Keratinocyte (primary cell): ENCODE measurements around the gene OTX2. TPM values are rescaled to one million over a fixed set of nuclear protein-coding genes. Genes with fewer than 3 reads are reported as not detected.

ENCODE experiments used
- DNase-seq: peaks from one replicate; pipeline ENCODE4 v3.0.0-alpha.2; 2011; ENCODE audit warnings: low read depth, missing footprints, low spot score
- FAIRE-seq: peaks from 2 replicates; lab custom pipeline; 2011; peaks lifted over from hg19 to GRCh38; lab: Jason Lieb, UNC
- H2AFZ ChIP-seq: 2 replicates; pipeline ENCODE4 v1.6.0; 2012; ENCODE audit warnings: low read length, control low read depth, inconsistent platforms; ENCODE audit not compliant: control insufficient read depth
- H3K27ac ChIP-seq: 2 replicates; pipeline ENCODE4 v1.5.1; 2011; ENCODE audit warnings: low read length; ENCODE audit not compliant: control insufficient read depth, insufficient read depth
- H3K27me3 ChIP-seq: 3 replicates; pipeline ENCODE4 v1.6.0; 2011; ENCODE audit warnings: low read length; ENCODE audit not compliant: control insufficient read depth, insufficient read depth; ENCODE audit errors: extremely low read depth
- H3K36me3 ChIP-seq, 2 experiments: 2 replicates in 1 of 2; 3 replicates in 1 of 2; pipeline ENCODE4 v1.5.1; 2011; ENCODE audit warnings: low read length in 2 of 2, mild to moderate bottlenecking in 1 of 2; ENCODE audit not compliant: control insufficient read depth in 2 of 2, insufficient read depth in 2 of 2; ENCODE audit errors: extremely low read depth in 1 of 2
- H3K4me1 ChIP-seq: 3 replicates; pipeline ENCODE4 v1.5.1; 2011; ENCODE audit warnings: low read length; ENCODE audit not compliant: control insufficient read depth, insufficient read depth; ENCODE audit errors: extremely low read depth
- H3K4me2 ChIP-seq: 3 replicates; pipeline ENCODE4 v1.6.0; 2011; ENCODE audit warnings: low read depth, low read length; ENCODE audit not compliant: control insufficient read depth, insufficient read depth; ENCODE audit errors: extremely low read depth
- H3K4me3 ChIP-seq, 3 experiments: fragments of 200-600 bp in 1 of 3; sonication (generic) in 1 of 3; 2 replicates in 2 of 3; 3 replicates in 1 of 3; pipeline ENCODE4 v1.5.1; 2011 to 2016; ENCODE audit warnings: low read length in 3 of 3, mild to moderate bottlenecking in 3 of 3, control low read depth in 2 of 3, inconsistent platforms in 1 of 3, low read depth in 1 of 3, mixed read lengths in 1 of 3, mixed run types in 1 of 3, moderate library complexity in 1 of 3; ENCODE audit not compliant: control insufficient read depth in 2 of 3, insufficient read depth in 2 of 3; ENCODE audit errors: extremely low read depth in 1 of 3
- H3K79me2 ChIP-seq: 2 replicates; pipeline ENCODE4 v1.6.0; 2012; ENCODE audit warnings: low read length; ENCODE audit not compliant: control insufficient read depth, insufficient read depth
- H3K9ac ChIP-seq: 3 replicates; pipeline ENCODE4 v1.6.0; 2011; ENCODE audit warnings: low read length; ENCODE audit not compliant: control insufficient read depth, insufficient read depth; ENCODE audit errors: extremely low read depth
- H3K9me1 ChIP-seq: 3 replicates; pipeline ENCODE4 v1.6.0; 2011; ENCODE audit warnings: low read length; ENCODE audit not compliant: control insufficient read depth, insufficient read depth; ENCODE audit errors: extremely low read depth
- H3K9me3 ChIP-seq: 2 replicates; pipeline ENCODE4 v1.5.1; 2012; ENCODE audit warnings: low read depth, low read length; ENCODE audit not compliant: control insufficient read depth
- H4K20me1 ChIP-seq: 3 replicates; pipeline ENCODE4 v1.6.0; 2011; ENCODE audit warnings: low read length; ENCODE audit not compliant: control insufficient read depth, insufficient read depth; ENCODE audit errors: extremely low read depth
- CTCF ChIP-seq, 3 experiments: IDR thresholded peaks in 1 of 3; conservative IDR thresholded peaks in 1 of 3; optimal IDR thresholded peaks in 1 of 3; 2 replicates in 2 of 3; 3 replicates in 1 of 3; pipeline versions ENCODE3 to v1.5.1; 2011; ENCODE audit warnings: low read length in 3 of 3, mild to moderate bottlenecking in 3 of 3, moderate library complexity in 2 of 3, control low read depth in 1 of 3, inconsistent platforms in 1 of 3; ENCODE audit not compliant: insufficient read depth in 2 of 3; ENCODE audit errors: extremely low read depth in 1 of 3
- EZH2 ChIP-seq: IDR thresholded peaks from one replicate; pipeline ENCODE4 v1.6.1; 2012; ENCODE audit warnings: inconsistent platforms, mild to moderate bottlenecking, low read length, moderate library complexity
- dilution Hi-C: fragments of 300-500 bp; cut with MboI; formaldehyde crosslinking; loops from one replicate; pipeline ENCODE4 v1.7.0; 2020; ENCODE audit warnings: low sequenced_read_pairs; ENCODE audit not compliant: extremely low pct_ligation_motif_present
- polyA plus RNA-seq, 5 experiments: library from polyadenylated mRNA; depleted of rRNA in 3 of 5; stranded (reverse) in 3 of 5; stranded (forward) in 1 of 5; unstranded in 1 of 5; fragments of >200 nt; gene quantifications; 1 replicate in 1 of 5; 2 replicates in 3 of 5; 3 replicates in 1 of 5; pipeline versions ENCODE4 v1.2.1 to v1.2.3, GENCODE V29; 2011 to 2012; ENCODE audit warnings: missing spikeins in 2 of 5, low read depth in 1 of 5, low replicate concordance in 1 of 5

The OTX2 gene
- polyA plus RNA-seq, 1 donor (not counting 4 experiments of a cell fraction or from before 2014, with no cell fraction given): not detected

GRCh38 chr14:56840221-56840620 lies 29.9 kb upstream of the OTX2 start:
- no peak overlapping the region for H3K4me2 ChIP-seq
- no peak overlapping the region for H3K9ac ChIP-seq
- no peaks in the 10 kb centered on the region for H3K9me3 ChIP-seq
- H3K36me3 ChIP-seq: no peaks in the 10 kb centered on the region
- dilution Hi-C loops: no loop called here
- no peak for DNase-seq
- no peaks in the 10 kb centered on the region for H3K27me3 ChIP-seq
- H4K20me1 ChIP-seq: no peaks in the 10 kb centered on the region
- no peak overlapping the region for H3K27ac ChIP-seq
- H3K4me3 ChIP-seq: no peak overlapping the region
- no peaks in the 10 kb centered on the region for H3K4me1 ChIP-seq
- no peak overlapping the region for H2AFZ ChIP-seq
- TF ChIP-seq CTCF (optimal IDR thresholded peaks at IDR 0.05 in 1 of 3, IDR thresholded peaks at IDR 0.05 in 1 of 3, conservative IDR thresholded peaks at IDR 0.05 in 1 of 3; ENCODE audit: extremely low read depth in 1 of 3, insufficient read depth in 2 of 3, low read length in 3 of 3): no peak
- no peaks in the 10 kb centered on the region for H3K9me1 ChIP-seq
- FAIRE-seq: no peak
- no peaks in the 10 kb centered on the region for H3K79me2 ChIP-seq

- Histone ChIP-seq H3K79me2 (no peaks in the 10 kb centered on the region), H3K4me3 (no peak overlapping the region), H2AFZ (no peak overlapping the region), H4K20me1 (no peaks in the 10 kb centered on the region), H3K36me3 (no peaks in the 10 kb centered on the region), H3K4me1 (no peaks in the 10 kb centered on the region), H3K9me1 (no peaks in the 10 kb centered on the region), H3K27ac (no peak overlapping the region), H3K4me2 (no peak overlapping the region), H3K9me3 (no peaks in the 10 kb centered on the region), H3K27me3 (no peaks in the 10 kb centered on the region), H3K9ac (no peak overlapping the region)
- no peak for DNase-seq
- dilution Hi-C loops: no loop called here
- TF ChIP-seq CTCF (optimal IDR thresholded peaks at IDR 0.05 in 1 of 3, IDR thresholded peaks at IDR 0.05 in 1 of 3, conservative IDR thresholded peaks at IDR 0.05 in 1 of 3; ENCODE audit: extremely low read depth in 1 of 3, insufficient read depth in 2 of 3, low read length in 3 of 3) (no peak), EZH2 (no peak)
- FAIRE-seq: no peak
Observed at GRCh38 chr14:56829151-56829550, 18.9 kb upstream of the OTX2 start.
